Stimulated activated CD4-positive, alpha-beta T cell treated with anti-CD3 and anti-CD28 coated beads, Interleukin-12 subunit alpha, Interleukin-12 subunit beta, amount 100 ng/mL, for 4 hours (primary cell): ENCODE measurements around the gene PIP4K2C.
"Not testable (repeated sequence)": the region's sequence is repeated elsewhere in the genome, so short reads cannot be mapped to it uniquely, and the experiment has no call there.

Experiments used
- DNase-seq: peaks from one replicate; pipeline ENCODE4 v3.0.0-alpha.2; 2020

PIP4K2C gene

GRCh38 chr12:57623811-57624390, 32.9 kb downstream of the PIP4K2C start:
- no peak for DNase-seq

- DNase-seq = no peak
These were observed 33.6 kb downstream of the PIP4K2C start for GRCh38 chr12:57624441-57625220.

- DNase-seq = no peak
These were observed 34.5 kb downstream of the PIP4K2C start for GRCh38 chr12:57625261-57626032.

GRCh38 chr12:57626111-57626920, 35.3 kb downstream of the PIP4K2C start:
- no peak for DNase-seq

GRCh38 chr12:57626921-57627445, 36.0 kb downstream of the PIP4K2C start:
- no peak for DNase-seq

GRCh38 chr12:57627501-57628279, 36.7 kb downstream of the PIP4K2C start:
- no peak for DNase-seq

GRCh38 chr12:57628280-57629191, 37.5 kb downstream of the PIP4K2C start:
- no peak for DNase-seq

- DNase-seq = no peak
These were observed 39.0 kb downstream of the PIP4K2C start for GRCh38 chr12:57629897-57630471.

GRCh38 chr12:57630891-57631433, 40.0 kb downstream of the PIP4K2C start:
- DNase-seq = no peak

GRCh38 chr12:57631566-57632072, 40.6 kb downstream of the PIP4K2C start:
- DNase-seq = no peak

- DNase-seq = no peak
These were observed 41.3 kb downstream of the PIP4K2C start for GRCh38 chr12:57632073-57632957.

GRCh38 chr12:57632958-57633840, 42.2 kb downstream of the PIP4K2C start, which contains the start of gene B4GALNT1:
B4GALNT1 (minus strand) TSS chr12:57633201; CDS start chr12:57632132, 1,069 bp downstream.
- DNase-seq = peak; percentile 70

- DNase-seq = not testable (repeated sequence)
These were observed 45.7 kb downstream of the PIP4K2C start for GRCh38 chr12:57636731-57637130.

- DNase-seq = no peak
These were observed 46.4 kb downstream of the PIP4K2C start for GRCh38 chr12:57637364-57637763.

- no peak for DNase-seq
These were observed 47.1 kb downstream of the PIP4K2C start for GRCh38 chr12:57638096-57638495.

GRCh38 chr12:57640175-57641042, 49.4 kb downstream of the PIP4K2C start:
- no peak for DNase-seq
